RWPE2 (cell line): ENCODE results near the gene GRB10.

Experiments
- ATAC-seq: fragments of 200-7000 bp; cut with Tn5 transposase; 3 replicates; pipeline ENCODE4 v1.9.1; 2021; ENCODE audit warnings: low read depth
- DNase-seq: peaks from one replicate; pipeline ENCODE4 v3.0.0-alpha.2; 2020; ENCODE audit warnings: low spot score
- H3K27ac ChIP-seq: fragments of 450-650 bp; 2 replicates; pipeline ENCODE4 v1.5.1; 2017; ENCODE audit warnings: mild to moderate bottlenecking; ENCODE audit not compliant: poor library complexity, severe bottlenecking
- H3K27me3 ChIP-seq: fragments of 250-450 bp; sonication (Bioruptor Pico); 2 replicates; pipeline ENCODE4 v1.5.1; 2021; ENCODE audit warnings: mild to moderate bottlenecking, moderate library complexity; ENCODE audit not compliant: insufficient read depth, poor library complexity, severe bottlenecking
- H3K36me3 ChIP-seq: fragments of 250-450 bp; sonication (Bioruptor Pico); 2 replicates; pipeline ENCODE4 v1.5.1; 2020; ENCODE audit warnings: low read depth, mild to moderate bottlenecking, moderate library complexity
- H3K4me1 ChIP-seq: fragments of 250-450 bp; sonication (Bioruptor Pico); 2 replicates; pipeline ENCODE4 v1.5.1; 2021; ENCODE audit warnings: mild to moderate bottlenecking, moderate library complexity; ENCODE audit not compliant: insufficient read depth, poor library complexity, severe bottlenecking
- H3K4me3 ChIP-seq: fragments of 250-450 bp; sonication (Bioruptor Pico); 2 replicates; pipeline ENCODE4 v1.5.1; 2021; ENCODE audit warnings: mild to moderate bottlenecking, moderate library complexity; ENCODE audit not compliant: severe bottlenecking
- H3K9me3 ChIP-seq: fragments of 250-450 bp; sonication (Bioruptor Pico); 2 replicates; pipeline ENCODE4 v1.5.1; 2021; ENCODE audit warnings: mild to moderate bottlenecking, moderate library complexity; ENCODE audit not compliant: severe bottlenecking
- CTCF ChIP-seq: fragments of 450-650 bp; IDR thresholded peaks from one replicate; pipeline ENCODE4 v1.5.1; 2017; ENCODE audit warnings: mild to moderate bottlenecking, moderate library complexity; ENCODE audit not compliant: poor library complexity, severe bottlenecking

GRB10 gene

GRCh38 chr7:50651271-50651989 is 131.3 kb downstream of the GRB10 start:
- Histone ChIP-seq H3K4me3 (no peak overlapping the region), H3K36me3 (no peaks in the 10 kb centered on the region), H3K27ac (no peak overlapping the region), H3K9me3 (no peaks in the 10 kb centered on the region), H3K27me3 (no peaks in the 10 kb centered on the region), H3K4me1 (peaks cover 3% of the 10 kb centered on the region)
- DNase-seq = no peak
- ATAC-seq = no peak
- no peak for TF ChIP-seq CTCF

- no peak overlapping the region for H3K27ac ChIP-seq
- ATAC-seq (no peak), DNase-seq (no peak)
- H3K4me3 ChIP-seq = no peak overlapping the region
- no peaks in the 10 kb centered on the region for H3K36me3 ChIP-seq
- no peaks in the 10 kb centered on the region for H3K27me3 ChIP-seq
- peaks cover 3% of the 10 kb centered on the region for H3K4me1 ChIP-seq
- no peaks in the 10 kb centered on the region for H3K9me3 ChIP-seq
- TF ChIP-seq CTCF = no peak
Observed at GRCh38 chr7:50650057-50650664, 132.5 kb downstream of the GRB10 start.

GRCh38 chr7:50649259-50649885 is 133.3 kb downstream of the GRB10 start:
- Histone ChIP-seq H3K36me3 (no peaks in the 10 kb centered on the region), H3K27me3 (no peaks in the 10 kb centered on the region), H3K9me3 (no peaks in the 10 kb centered on the region), H3K27ac (no peak overlapping the region), H3K4me1 (peaks cover 3% of the 10 kb centered on the region), H3K4me3 (no peak overlapping the region)
- ATAC-seq (no peak), DNase-seq (no peak)
- TF ChIP-seq CTCF = no peak

- ATAC-seq (no peak), DNase-seq (no peak)
- H3K4me3 ChIP-seq = no peak overlapping the region
- H3K36me3 ChIP-seq = no peaks in the 10 kb centered on the region
- peaks cover 3% of the 10 kb centered on the region for H3K4me1 ChIP-seq
- TF ChIP-seq CTCF = no peak
- no peaks in the 10 kb centered on the region for H3K9me3 ChIP-seq
- H3K27me3 ChIP-seq = no peaks in the 10 kb centered on the region
- no peak overlapping the region for H3K27ac ChIP-seq
Observed at GRCh38 chr7:50648570-50649169, 134.0 kb downstream of the GRB10 start.
